SH-SY5Y (cell line): Measurements from ENCODE around the gene ZBTB16.

Experiments used
- GATA2 ChIP-seq: IDR thresholded peaks from 2 replicates; pipeline ENCODE4 v1.6.1; 2011; ENCODE audit warnings: mild to moderate bottlenecking, low read depth, low read length
- GATA3 ChIP-seq: IDR thresholded peaks from 2 replicates; pipeline ENCODE4 v1.6.1; 2011; ENCODE audit warnings: low read depth, mild to moderate bottlenecking, low read length, moderate library complexity

- TF ChIP-seq GATA2 (no peak), GATA3 (no peak)
These were observed 192.4 kb downstream of the ZBTB16 start for GRCh38 chr11:114251815-114252337.
